Colon (tissue), 2 donors: ENCODE measurements around the gene SELENON.

Experiments used
- FAIRE-seq: peaks from 2 replicates; lab custom pipeline; 2012; peaks lifted over from hg19 to GRCh38; lab: Jason Lieb, UNC
- donor health status: control.
- donor health status: control.

The SELENON gene, protein sequence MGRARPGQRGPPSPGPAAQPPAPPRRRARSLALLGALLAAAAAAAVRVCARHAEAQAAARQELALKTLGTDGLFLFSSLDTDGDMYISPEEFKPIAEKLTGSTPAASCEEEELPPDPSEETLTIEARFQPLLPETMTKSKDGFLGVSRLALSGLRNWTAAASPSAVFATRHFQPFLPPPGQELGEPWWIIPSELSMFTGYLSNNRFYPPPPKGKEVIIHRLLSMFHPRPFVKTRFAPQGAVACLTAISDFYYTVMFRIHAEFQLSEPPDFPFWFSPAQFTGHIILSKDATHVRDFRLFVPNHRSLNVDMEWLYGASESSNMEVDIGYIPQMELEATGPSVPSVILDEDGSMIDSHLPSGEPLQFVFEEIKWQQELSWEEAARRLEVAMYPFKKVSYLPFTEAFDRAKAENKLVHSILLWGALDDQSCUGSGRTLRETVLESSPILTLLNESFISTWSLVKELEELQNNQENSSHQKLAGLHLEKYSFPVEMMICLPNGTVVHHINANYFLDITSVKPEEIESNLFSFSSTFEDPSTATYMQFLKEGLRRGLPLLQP

DNA sequence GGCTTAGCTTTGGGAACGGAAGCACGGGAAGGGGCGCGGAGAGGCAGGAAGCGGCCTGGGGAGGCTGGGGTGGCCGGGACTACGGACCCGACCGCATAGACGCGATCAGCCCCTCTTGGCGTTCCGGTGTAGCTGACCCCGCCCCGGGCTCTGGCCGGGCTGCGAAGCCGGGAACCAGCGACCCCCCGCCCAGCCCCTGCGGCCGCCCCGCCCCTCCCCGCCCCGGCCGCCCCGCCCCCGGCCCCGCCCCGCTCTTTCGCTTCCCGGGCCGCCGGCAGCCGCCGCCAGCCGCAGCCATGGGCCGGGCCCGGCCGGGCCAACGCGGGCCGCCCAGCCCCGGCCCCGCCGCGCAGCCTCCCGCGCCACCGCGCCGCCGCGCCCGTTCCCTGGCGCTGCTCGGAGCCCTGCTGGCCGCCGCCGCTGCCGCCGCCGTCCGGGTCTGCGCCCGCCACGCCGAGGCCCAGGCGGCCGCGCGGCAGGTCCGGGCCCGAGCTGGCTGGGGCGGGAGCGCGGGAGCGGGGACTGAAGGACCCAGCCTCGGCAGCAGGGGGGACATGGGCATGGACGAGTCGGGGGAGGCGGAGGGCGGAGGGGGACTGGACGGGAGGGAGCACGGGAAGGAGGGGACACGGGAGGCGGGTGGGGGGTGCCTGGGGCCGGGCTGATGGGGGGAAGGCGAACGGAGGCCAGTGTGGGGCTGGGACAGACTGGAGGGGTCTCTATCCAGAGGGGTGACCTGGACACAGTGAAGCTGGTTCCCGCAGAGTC is at the start of gene SELENON:
Gene SELENON (plus strand): TSS at position 259 of the 768 bp plus-strand sequence. CDS start 38 bp downstream, at position 297.
- FAIRE-seq = no peak

DNA sequence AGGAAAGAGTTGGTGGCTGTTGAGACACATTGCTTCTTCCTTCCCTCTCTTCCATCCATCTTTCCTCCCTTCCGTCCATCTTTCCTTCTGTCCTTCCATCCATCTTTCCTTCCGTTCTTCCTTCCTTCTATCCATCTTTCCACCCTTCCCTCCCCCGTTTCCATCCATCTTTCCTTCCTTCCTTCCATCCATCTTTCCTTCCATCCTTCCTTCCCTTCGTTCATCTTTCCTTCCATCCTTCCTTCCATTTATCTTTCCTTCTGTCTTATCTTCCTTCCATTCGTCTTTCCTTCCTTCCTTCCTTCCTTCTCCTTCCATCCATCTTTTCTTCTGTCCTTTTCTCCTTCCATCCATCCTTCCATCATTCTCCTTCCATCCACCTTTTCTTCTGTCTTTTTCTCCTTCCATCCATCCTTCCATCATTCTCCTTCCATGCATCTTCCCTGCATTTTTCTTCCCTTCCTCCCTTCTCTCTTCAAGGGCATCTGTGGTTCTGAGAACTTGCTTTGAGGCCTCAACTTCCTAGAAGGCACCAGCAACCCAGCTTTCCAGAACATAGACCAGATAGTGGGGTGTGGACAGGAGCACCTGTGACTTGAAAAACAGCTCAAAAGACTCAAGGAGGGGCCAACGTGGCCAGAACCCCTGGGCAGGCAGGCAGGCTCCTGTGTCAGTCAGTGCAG is 48.9 kb upstream of the SELENON start:
- no peak for FAIRE-seq

DNA sequence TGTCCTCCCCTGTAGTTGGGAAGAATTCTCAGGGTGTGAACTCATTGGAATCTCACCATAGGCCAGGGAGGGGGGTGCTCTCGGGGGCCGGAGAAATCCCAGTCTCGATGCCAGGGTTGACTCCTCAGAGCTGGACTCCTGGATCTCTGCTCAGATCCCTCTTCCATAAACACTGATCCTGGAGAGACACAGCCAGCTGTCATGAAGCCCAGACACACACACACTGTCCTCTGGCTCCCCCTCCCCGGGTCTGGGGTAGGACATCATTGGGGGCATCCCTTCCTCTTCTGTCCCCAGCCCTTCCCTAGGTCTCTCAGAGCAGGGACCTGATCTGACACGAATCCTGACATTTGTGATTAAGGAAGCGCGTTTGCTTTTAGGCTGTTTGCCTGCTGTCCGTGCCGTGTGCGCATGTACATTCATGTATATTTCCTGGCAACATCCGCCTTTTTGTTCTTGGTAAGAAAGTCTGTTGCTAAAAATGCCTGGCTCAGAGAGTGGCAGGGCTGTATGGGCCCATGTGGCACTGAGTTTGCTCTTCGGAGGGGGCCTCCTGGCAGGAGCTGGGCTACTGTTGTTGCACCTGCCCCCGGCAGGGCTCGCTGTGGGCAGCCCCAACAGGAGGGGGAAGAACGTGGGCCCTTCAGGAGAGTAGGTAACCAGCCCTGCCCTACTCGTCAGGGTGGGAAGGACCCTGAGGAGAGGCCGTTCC is 45.4 kb upstream of the SELENON start:
- no peak for FAIRE-seq

DNA sequence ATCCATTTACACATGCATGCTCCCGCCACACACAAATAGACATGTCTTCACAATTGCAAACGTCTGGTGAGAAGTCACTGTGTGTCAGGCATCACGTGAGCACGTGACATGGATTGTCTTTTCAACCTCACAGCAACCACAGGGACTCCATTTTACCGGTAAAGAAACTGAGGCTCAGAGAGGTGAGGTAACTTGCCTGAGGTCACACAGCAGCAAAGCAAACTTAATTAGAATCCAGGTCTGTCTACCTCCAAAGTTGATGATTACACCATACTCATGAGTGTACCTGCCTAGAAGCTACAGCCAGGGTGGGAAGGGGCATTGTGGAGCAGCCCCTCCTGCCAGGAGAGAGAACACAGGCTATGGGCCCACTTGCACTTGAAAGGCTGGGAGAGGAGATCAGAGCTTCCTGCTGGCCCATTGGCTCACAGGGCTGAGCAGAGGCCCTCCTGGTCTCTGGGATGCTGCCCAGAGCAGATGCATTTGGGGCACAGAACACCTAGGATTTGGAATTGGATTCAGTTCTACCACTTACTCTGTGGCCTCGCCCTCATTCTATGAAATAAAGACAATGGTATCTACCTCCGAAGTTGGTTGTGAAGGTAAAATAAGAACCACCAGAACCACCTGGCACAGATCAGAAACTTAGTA is 44.4 kb upstream of the SELENON start:
- FAIRE-seq = no peak

DNA sequence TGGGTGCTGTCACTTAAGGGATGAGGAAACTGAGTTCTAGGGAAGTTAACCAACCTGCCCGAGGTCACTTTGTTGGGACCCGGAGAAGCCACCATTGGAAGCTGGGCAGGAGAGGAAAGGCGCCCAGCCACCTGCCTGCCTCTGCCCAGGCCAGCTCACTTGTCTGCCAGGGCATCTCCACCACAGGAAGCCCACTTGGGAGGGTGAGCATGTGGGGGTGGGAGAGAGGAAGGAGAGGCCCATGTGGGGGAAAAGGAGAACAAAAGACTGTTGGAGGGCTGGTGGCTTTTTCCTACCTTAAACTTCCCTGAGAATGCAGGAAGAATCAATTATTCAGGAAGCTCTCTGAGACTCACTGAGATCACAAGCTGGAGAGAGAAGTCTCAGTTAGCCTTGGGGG is 43.8 kb upstream of the SELENON start:
- no peak for FAIRE-seq

DNA sequence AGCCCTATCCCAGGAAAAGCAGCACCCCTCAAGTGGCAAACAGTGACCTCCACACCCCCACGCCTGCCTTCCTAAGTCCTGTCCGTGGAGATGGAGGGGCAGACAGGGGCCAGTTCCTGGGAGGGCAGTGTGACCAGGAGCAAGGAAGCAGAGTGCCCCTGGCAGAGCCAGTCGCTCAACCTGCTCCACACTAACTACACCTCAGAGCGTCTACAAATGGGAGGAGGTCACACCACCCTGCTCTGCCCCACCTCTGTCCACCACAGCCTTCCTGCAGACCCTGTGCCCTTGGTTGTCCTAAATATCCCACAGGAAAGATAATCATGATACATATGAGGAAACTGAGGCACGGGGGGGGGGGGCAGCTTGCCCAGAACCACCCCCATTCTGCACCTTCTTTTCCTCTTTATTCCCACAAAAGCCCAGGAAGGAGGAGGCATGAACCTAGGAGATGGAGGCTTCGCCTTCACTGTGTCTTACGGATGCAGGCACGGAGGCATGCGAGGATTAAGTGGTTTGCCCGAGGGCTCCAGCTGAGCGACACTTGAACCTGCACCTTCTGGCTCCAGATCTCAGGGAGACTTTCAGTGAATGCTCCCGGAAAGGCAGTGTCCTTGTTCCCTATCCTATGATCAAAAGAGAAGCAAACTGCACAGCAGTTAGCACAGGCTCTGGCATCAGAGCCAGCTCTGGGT is 42.7 kb upstream of the SELENON start:
- no peak for FAIRE-seq

DNA sequence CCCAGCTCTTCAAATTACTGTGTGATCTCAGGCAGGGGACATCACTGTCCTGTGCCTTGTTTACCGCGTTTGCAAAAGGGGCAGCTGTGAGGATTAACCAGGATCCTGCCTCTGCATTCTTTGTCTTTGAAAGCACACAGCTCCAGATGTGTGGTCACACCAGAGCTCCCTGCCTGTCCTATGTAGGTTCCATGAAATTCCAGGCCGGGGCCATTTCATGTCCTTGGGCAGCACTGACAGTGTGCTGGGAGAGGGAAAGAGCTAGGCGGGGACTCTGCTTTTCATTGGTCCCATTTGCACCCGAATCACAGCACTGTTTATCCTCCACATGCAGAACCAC is 42.2 kb upstream of the SELENON start:
- no peak for FAIRE-seq

DNA sequence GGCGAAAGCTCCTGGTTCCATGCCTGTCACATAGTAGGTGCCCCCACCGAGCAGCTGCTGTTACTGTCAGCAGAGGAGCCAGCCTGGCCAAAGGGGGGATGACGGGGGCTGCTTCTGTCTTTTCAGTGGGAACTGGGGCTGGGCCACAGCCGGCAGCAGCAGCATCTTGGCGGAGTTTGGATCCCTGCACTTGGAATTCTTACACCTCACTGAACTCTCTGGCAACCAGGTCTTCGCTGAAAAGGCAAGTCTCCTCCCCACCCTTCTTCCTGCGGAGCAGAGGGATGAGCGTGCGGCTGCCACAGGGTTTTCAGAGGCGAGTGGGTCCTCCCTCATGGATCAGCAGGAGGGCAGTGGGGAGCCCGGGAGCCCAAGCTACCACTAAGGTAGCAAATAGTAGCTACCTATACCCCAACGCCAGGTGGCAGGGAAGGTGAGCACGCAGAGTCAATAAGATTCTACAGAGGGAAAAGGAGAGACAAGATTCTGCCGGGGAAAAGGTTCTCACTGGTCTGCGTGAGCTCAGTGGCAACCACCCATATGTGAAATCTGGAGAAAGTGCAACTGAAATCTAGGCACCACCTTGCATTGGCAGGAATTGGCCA is 41.4 kb upstream of the SELENON start:
- no peak for FAIRE-seq

DNA sequence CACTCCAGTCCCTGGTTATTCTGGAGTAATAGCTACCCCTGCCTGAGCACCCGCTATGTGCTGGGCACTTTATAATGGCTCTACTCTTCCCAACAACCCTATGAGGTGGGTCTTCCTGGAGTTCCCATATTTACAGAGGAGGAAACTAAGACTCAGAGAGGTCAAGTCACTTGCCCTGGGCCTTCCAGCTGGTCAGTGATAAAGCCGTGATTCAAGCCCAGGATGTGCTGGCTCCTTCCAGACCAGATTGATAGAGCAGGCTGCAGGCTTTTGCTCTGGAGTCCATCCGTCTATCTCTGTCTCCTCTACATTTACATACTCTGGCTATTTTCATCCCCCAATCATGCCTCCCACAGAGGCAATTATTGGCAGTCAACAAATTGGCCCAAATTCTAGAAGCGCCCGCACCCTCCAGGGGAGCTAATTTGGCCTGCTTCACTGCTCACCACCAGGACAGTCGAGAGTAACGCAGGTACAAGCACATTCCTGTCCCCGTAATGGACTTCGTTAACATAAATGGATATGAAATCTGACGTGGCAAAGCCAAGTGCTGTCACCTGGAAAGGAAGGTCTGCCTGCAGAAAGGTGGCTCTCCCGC is 39.8 kb upstream of the SELENON start:
- FAIRE-seq = no peak

DNA sequence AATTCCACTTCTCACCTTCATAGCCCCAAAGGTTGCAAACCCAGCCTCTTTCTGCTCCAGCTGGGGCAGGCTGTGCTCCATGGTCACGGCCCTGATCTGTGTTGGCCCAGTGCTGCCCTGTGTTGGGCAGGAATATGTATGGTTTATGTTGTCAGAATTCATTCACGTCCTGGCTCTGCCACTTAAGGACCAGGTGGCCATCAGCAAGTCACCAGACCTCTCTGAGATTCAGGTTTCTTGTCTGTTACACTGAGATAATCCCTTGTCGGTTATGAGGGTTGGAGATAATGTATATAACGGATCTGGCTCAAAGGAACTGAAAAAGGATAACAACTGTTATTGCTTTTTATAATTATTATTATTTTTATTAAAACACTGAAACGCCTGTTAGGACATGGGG is 39.1 kb upstream of the SELENON start:
- no peak for FAIRE-seq

DNA sequence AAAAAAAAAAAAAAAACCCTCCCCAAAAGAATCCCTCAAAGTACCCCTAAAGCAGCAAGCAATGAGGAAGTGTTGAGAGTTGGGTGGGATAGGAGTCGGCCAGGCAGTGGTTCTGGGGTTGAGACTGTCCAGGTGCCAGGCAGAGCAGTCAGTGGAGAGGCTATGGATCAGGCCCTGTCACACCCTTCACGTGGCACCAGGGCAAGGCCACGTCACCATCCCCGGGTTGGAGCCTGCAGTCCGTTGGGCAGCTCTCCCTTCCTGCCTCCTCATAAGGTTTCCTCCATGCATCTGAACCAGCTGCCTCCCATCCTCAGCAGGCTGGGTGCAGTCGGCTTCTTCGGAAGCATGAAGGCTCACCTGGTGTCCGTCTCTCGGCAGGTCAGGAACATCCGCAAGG is 36.5 kb upstream of the SELENON start:
- FAIRE-seq = no peak

DNA sequence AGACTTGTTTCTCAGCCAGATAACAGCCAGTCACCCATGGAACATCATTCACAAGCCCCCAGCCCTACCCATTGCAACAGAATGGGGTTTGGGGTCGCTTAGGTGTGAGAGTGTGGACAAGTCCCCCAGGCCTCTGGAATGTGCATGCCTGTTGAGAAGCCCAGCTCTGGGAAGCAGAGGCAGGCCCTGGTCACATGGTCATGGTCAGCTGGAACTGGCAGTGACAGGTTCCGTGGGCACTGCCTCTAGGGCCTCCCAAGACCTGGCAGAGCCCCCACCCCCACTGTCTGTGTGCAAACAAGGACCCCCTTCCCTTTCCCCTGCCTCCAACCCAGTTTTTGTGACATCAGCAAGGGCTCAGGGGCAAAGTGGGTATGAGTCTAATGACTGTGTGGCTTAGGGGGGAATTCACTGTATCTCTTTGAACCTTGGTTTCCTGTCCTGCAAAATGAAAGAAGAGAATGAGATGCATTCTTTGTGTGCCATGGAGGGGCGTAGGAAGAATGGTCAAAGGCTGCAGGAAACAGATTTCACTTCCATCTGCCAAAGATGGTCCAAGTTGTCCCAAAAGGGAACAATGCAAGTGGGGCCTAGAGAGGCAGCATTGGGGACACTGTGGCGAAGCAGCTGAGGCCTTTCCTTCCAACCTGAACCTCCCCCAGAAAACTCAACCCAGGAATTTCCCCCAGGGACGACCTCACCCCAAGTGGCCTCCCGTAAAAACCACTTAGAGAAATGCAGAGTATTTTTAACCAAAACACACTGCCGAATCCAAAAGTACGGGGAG is 34.7 kb upstream of the SELENON start:
- no peak for FAIRE-seq

DNA sequence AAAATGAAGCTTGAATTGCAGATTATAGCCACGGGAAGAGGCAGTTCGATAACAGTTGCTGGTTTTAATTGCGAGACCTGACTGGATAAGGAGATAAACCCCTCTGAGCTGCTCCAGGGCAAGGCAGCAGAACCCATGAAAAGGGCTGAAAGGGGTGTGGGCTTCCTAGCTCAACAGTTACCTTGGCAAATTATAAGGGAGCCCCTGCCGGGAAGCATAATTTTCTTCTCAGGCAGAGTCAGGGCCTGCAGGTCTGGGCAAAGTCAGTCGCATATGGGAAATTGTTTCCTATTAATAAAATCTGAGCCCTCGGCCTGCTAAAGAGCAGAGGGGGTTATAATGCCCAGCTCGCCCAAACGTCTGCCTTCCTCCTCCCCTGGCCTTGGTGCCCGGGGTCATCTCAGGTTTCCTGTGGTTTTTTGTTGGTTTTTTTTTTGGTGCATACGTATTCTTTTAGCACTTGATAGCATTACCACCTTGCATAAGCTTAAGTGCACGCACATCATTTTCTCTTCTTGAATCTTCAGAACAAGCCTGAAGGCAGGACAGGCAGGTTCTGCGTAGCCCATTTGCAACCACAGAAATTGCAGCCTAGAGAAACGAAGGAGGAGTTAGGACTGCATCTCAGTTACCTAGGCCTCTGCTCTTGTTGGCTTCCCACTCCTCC is 33.9 kb upstream of the SELENON start:
- no peak for FAIRE-seq

DNA sequence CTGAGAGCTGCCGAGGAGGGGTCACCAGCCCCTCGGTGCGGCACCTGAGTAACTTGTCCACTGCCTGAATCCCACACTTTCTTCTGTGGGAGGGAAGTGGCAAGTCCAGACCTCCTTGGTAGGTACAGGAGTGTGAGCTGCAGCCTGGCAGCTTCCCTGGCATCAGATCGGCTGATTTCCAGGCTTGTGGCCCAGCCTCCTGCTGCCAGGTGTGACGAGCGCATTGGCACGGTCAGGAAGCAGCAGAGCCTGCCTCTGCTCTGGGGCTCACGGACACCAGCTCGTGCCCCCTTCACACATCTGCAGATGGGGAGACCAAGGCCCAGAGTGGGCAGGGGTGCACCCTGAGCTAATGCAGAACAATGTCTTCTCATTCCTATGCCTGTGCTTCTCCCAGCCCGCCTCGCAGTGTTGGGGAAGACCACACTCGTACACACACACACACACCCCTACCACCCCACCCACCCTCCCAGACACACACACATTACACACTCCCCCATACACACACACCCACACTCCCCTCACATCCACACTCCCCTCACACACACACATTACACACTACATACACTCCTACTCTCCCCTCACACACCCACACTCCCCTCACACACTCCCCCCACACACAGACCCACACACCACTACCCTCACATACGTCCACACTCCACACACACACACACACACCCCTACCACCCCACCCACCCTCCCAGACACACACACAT is 33.1 kb upstream of the SELENON start:
- FAIRE-seq = no peak

DNA sequence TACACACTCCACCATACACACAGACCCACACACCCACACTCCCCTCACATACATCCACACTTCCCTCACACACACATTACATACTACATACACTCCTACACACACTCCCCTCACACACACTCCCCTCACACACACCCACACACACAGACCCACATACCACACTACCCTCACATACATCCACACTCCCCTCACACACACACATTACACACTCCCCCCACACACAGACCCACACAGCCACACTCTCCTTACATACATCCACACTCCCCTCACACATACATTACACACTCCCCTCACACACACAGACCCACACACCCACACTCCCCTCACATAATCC is 32.6 kb upstream of the SELENON start:
- FAIRE-seq = no peak

DNA sequence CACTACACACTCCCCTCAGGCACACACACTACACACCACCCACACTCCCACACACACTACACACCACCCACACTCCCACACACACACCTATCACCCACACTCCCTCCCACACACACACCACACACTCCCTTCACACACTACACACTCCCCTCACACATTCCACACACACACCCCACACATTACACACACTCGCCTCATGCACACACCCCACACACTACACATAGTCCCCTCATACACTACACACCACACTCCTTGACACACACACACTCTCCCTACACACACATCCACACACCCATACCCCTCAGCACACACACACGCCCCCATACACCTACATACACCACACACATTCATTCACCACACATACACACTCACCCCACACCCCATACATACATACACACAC is 31.0 kb upstream of the SELENON start:
- FAIRE-seq = no peak

DNA sequence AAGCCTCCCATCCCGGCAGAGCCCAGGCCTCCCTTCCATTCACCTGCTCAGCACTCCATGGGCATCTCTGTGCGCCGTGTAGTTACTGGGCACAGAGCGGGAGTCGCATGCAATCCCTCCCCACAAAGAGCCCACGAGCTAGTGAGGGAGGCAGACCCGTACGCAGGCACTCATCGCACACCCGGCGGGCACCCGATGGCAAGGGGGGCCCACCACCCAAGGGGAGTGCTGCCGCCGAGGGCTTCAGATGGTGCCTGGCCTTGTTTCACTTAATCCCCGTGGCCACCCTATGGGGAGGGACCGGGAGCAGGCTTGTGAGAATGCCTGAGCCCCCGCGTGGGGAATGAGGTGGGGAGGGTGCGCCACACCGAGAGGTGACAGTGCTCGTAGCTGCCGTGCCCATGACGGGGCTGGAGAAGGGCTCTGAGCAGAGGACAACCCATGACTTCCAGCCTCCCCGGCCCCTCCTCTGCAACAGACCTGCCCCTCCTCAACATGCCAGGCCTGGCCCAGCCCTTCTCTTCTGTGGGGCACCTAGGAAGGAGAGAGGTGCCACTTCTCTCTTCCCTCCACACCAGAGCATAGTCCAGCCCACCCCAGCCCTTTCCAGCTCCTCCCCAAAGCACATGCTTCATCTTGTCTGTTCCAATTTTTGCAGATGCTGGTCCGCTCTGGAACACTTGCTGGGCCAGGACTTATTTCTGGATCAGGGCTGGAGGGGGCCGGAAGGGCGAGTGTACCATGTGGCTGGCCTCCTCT is 30.2 kb upstream of the SELENON start:
- no peak for FAIRE-seq
